Prostate gland (tissue), 2 donors: ENCODE data around the gene SPOCK1.

Experiments
- POLR2A ChIP-seq: fragments of 450-650 bp; IDR thresholded peaks from one replicate; pipeline ENCODE4 v1.6.1; 2016; ENCODE audit warnings: antibody characterized with exemption, mild to moderate bottlenecking
- TF ChIP-seq, protein P1 (sequence below), 4 experiments: fragments of 200-600 bp in 2 of 4; fragments of 450-650 bp in 2 of 4; sonication (generic) in 2 of 4; IDR thresholded peaks; 1 replicate in 3 of 4; 2 replicates in 1 of 4; pipeline ENCODE4 v1.5.1; 2016 to 2019; ENCODE audit warnings: antibody characterized with exemption in 4 of 4, mild to moderate bottlenecking in 2 of 4, moderate library complexity in 2 of 4

DNA sequence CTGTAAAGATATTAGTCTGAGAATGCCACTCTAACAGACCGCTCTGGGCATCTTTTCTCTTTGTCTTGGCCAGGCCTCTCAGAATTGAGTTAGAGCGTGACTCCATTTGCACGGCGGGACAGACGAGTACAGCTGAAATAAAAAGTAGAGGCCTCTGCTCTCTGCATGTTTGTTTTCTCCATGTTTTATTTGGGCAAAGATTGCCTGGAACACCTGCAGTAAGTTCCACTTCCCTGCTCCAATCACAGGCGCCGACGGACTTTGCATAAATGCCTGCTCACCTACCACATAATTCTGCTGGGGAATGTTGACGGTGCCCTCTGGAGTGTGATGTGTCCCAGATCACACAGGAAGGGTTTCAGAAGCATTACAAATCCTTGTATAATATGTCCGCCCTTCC is 10.6 kb downstream of the SPOCK1 start:
- TF ChIP-seq, protein P1, sequence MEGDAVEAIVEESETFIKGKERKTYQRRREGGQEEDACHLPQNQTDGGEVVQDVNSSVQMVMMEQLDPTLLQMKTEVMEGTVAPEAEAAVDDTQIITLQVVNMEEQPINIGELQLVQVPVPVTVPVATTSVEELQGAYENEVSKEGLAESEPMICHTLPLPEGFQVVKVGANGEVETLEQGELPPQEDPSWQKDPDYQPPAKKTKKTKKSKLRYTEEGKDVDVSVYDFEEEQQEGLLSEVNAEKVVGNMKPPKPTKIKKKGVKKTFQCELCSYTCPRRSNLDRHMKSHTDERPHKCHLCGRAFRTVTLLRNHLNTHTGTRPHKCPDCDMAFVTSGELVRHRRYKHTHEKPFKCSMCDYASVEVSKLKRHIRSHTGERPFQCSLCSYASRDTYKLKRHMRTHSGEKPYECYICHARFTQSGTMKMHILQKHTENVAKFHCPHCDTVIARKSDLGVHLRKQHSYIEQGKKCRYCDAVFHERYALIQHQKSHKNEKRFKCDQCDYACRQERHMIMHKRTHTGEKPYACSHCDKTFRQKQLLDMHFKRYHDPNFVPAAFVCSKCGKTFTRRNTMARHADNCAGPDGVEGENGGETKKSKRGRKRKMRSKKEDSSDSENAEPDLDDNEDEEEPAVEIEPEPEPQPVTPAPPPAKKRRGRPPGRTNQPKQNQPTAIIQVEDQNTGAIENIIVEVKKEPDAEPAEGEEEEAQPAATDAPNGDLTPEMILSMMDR (IDR thresholded peaks at IDR 0.05), result no peak
- no peak for TF ChIP-seq POLR2A
